Skeletal muscle satellite cell (primary cell): ENCODE measurements around the gene C1orf35.

Experiments
- H3K27me3 ChIP-seq: 2 replicates; pipeline ENCODE4 v1.7.0; 2013; ENCODE audit warnings: low read length; ENCODE audit not compliant: control insufficient read depth, insufficient read depth
- H3K36me3 ChIP-seq: 2 replicates; pipeline ENCODE4 v1.7.0; 2013; ENCODE audit warnings: mild to moderate bottlenecking, control low read depth, low read length; ENCODE audit not compliant: insufficient read depth
- H3K4me1 ChIP-seq: 2 replicates; pipeline ENCODE4 v1.7.0; 2013; ENCODE audit warnings: low read length; ENCODE audit not compliant: control insufficient read depth, insufficient read depth
- H3K4me2 ChIP-seq: 2 replicates; pipeline ENCODE4 v1.7.0; 2013; ENCODE audit warnings: mild to moderate bottlenecking, low read length
- H3K4me3 ChIP-seq: 2 replicates; pipeline ENCODE4 v1.7.0; 2013; ENCODE audit warnings: low read length
- H3K9ac ChIP-seq: 2 replicates; pipeline ENCODE4 v1.7.0; 2013; ENCODE audit warnings: mild to moderate bottlenecking, low read depth, low read length, moderate library complexity
- H3K9me3 ChIP-seq: replicated peaks from 2 replicates; pipeline ENCODE4 v1.7.0; 2013; ENCODE audit warnings: mild to moderate bottlenecking, control low read depth, low read length

The C1orf35 gene

GRCh38 chr1:228140724-228141225 is 37.6 kb upstream of the C1orf35 start:
- peaks cover 30% of the 10 kb centered on the region for H3K4me1 ChIP-seq
- H3K36me3 ChIP-seq, result peaks cover 26% of the 10 kb centered on the region
- peaks cover 17% of the 10 kb centered on the region for H3K27me3 ChIP-seq
- no peaks in the 10 kb centered on the region for H3K9me3 ChIP-seq
- H3K4me2 ChIP-seq, result peak overlapping the region; percentile 97
- peak overlapping the region; percentile 100 for H3K9ac ChIP-seq
- peak overlapping the region; percentile 94 for H3K4me3 ChIP-seq

GRCh38 chr1:228139931-228140723 is 37.0 kb upstream of the C1orf35 start, which contains the start of gene GUK1:
Gene GUK1 (plus strand): TSS chr1:228140279. CDS start chr1:228140303, 24 bp downstream.
- H3K4me3 ChIP-seq, result peak within 1 kb of the TSS; percentile 94
- H3K36me3 ChIP-seq, result peaks cover 20% of the 10 kb centered on the region
- H3K9me3 ChIP-seq, result no peaks in the 10 kb centered on the region
- peaks cover 30% of the 10 kb centered on the region for H3K4me1 ChIP-seq
- H3K4me2 ChIP-seq, result peak within 1 kb of the TSS; percentile 97
- peak within 1 kb of the TSS; percentile 100 for H3K9ac ChIP-seq
- peaks cover 23% of the 10 kb centered on the region for H3K27me3 ChIP-seq

- Histone ChIP-seq H3K4me2 (peak overlapping the region; percentile 97), H3K27me3 (peaks cover 30% of the 10 kb centered on the region), H3K9ac (peak overlapping the region; percentile 100), H3K4me1 (peaks cover 30% of the 10 kb centered on the region), H3K4me3 (peak overlapping the region; percentile 94), H3K9me3 (no peaks in the 10 kb centered on the region), H3K36me3 (peaks cover 15% of the 10 kb centered on the region)
These were observed 36.3 kb upstream of the C1orf35 start for GRCh38 chr1:228139406-228139930.

GRCh38 chr1:228136901-228137300 is 33.8 kb upstream of the C1orf35 start:
- Histone ChIP-seq H3K4me1 (peaks cover 4% of the 10 kb centered on the region), H3K4me2 (no peak overlapping the region), H3K9me3 (no peaks in the 10 kb centered on the region), H3K36me3 (peaks cover 5% of the 10 kb centered on the region), H3K27me3 (peaks cover 40% of the 10 kb centered on the region), H3K4me3 (no peak overlapping the region), H3K9ac (no peak overlapping the region)

DNA sequence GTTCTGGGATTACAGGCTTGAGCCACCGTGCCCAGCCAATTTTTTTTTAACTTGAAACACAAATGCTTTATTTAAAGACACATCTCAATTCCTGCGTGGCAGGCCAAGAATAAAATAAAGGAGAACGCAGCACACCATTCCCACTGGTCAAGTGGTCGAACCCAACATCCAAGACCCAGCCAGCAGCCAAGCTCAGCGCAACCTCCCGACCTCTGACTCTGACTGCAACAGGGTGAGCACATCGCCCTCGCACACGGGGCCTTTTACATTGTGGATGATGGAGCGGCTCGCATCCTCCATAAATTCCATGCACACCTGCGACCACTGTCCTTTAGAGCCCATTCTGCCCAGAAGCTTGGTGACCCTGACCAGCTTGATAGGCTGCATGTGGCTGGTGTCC is 31.5 kb upstream of the C1orf35 start:
- no peaks in the 10 kb centered on the region for H3K9me3 ChIP-seq
- H3K27me3 ChIP-seq, result peaks cover 41% of the 10 kb centered on the region
- no peak overlapping the region for H3K9ac ChIP-seq
- no peak overlapping the region for H3K4me2 ChIP-seq
- no peak overlapping the region for H3K4me3 ChIP-seq
- no peaks in the 10 kb centered on the region for H3K36me3 ChIP-seq
- H3K4me1 ChIP-seq, result no peaks in the 10 kb centered on the region

DNA sequence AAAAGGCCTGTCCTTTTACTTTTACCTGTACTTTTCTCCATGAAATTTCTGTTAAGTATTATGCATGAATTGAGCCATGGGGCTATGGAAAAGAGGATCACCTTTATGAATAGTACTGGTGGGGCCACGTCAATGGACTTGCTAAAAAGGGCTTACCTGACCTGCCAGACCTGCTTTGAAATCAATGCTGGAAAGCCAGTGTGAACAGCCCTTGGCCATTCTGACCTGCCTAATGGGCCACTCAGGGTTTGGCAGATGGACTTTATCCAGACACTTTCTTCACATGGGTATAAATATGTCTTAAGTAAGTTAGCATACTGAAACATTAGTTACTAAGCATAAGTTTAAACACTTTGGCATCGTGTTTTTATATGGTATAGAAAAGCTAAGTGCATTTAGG is 28.6 kb upstream of the C1orf35 start:
- Histone ChIP-seq H3K27me3 (peaks cover 47% of the 10 kb centered on the region), H3K4me2 (no peak overlapping the region), H3K4me3 (no peak overlapping the region), H3K9ac (no peak overlapping the region), H3K36me3 (no peaks in the 10 kb centered on the region), H3K9me3 (no peaks in the 10 kb centered on the region), H3K4me1 (no peaks in the 10 kb centered on the region)

DNA sequence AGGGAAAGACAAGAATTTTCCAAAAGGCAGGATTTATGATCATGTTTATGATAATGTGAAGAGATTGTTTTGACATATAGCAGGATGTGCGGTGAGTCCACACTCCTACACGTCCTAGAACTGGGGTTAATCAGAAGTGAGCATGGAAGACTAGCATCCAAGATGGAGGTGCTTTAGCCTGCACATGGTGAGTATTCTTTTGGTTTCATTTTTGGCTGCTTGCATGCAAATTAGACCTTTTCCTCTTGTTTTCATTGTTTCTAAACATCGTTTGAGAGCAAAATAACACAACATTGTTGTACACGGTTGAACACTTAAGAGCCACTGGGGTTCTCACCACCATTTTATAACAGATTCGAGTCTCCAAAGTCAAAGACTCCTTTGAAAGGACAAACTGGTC is 22.1 kb upstream of the C1orf35 start:
- Histone ChIP-seq H3K9me3 (no peaks in the 10 kb centered on the region), H3K36me3 (no peaks in the 10 kb centered on the region), H3K9ac (no peak overlapping the region), H3K27me3 (peaks cover 36% of the 10 kb centered on the region), H3K4me3 (no peak overlapping the region), H3K4me2 (no peak overlapping the region), H3K4me1 (no peaks in the 10 kb centered on the region)

- Histone ChIP-seq H3K4me2 (no peak overlapping the region), H3K9ac (no peak overlapping the region), H3K9me3 (no peaks in the 10 kb centered on the region), H3K4me3 (no peak overlapping the region), H3K36me3 (no peaks in the 10 kb centered on the region), H3K4me1 (no peaks in the 10 kb centered on the region), H3K27me3 (peaks cover 30% of the 10 kb centered on the region)
These were observed 20.4 kb upstream of the C1orf35 start for GRCh38 chr1:228123505-228123904.

DNA sequence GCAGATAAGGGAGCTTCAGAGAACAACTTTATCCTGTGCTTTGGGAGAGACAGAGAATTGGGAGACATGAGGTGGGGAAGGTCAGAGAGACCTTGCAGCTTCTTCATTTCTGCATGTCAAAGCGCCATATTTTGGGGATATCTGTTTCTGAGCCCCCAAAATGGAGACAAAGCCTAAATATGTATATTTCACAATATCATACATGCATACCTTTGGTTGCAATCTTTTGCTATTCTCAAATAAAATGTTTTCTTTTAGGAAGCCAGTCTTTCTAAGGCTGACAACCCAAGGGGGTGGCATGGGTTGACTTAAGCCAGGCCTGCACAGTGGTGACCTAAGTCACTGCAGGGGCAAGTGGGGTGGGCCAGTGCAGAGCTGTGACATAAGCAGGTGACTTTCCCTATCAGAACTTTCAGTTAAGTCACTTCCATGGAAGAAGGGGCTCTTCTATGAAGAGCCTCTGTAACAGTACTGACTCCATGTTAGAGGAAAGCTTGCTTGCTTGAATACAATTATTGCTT is 19.9 kb upstream of the C1orf35 start:
- H3K27me3 ChIP-seq, result peaks cover 30% of the 10 kb centered on the region
- no peaks in the 10 kb centered on the region for H3K4me1 ChIP-seq
- H3K4me2 ChIP-seq, result no peak overlapping the region
- no peak overlapping the region for H3K4me3 ChIP-seq
- H3K36me3 ChIP-seq, result no peaks in the 10 kb centered on the region
- H3K9me3 ChIP-seq, result no peaks in the 10 kb centered on the region
- H3K9ac ChIP-seq, result no peak overlapping the region

- Histone ChIP-seq H3K36me3 (no peaks in the 10 kb centered on the region), H3K9ac (no peak overlapping the region), H3K4me1 (no peaks in the 10 kb centered on the region), H3K9me3 (no peaks in the 10 kb centered on the region), H3K4me2 (no peak overlapping the region), H3K27me3 (peaks cover 15% of the 10 kb centered on the region), H3K4me3 (no peak overlapping the region)
These were observed 17.8 kb upstream of the C1orf35 start for GRCh38 chr1:228120857-228121489.

- Histone ChIP-seq H3K4me3 (no peak overlapping the region), H3K4me2 (no peak overlapping the region), H3K9me3 (no peaks in the 10 kb centered on the region), H3K27me3 (peaks cover 14% of the 10 kb centered on the region), H3K9ac (no peak overlapping the region), H3K36me3 (no peaks in the 10 kb centered on the region), H3K4me1 (no peaks in the 10 kb centered on the region)
These were observed 17.2 kb upstream of the C1orf35 start for GRCh38 chr1:228120351-228120750.
